IMR-90 (cell line): ENCODE measurements around the gene DNAJC5. TPM values are rescaled to one million over a fixed set of nuclear protein-coding genes. Genes with fewer than 3 reads are reported as not detected.
A peak's percentile ranks its signal among the peaks of the same experiment; 100 is the strongest.

Source experiments
- ATAC-seq: fragments of 200-7000 bp; cut with Tn5 transposase; 2 replicates; pipeline ENCODE4 v1.9.1; 2020; ENCODE audit warnings: low read depth, mild to moderate bottlenecking, moderate library complexity
- BruUV-seq: library from RNA; stranded (reverse); fragments of 400-500 nt; replicated peaks from 2 replicates; lab custom pipeline; 2021; lab: Mats Ljungman, UMichigan
- CTCF ChIA-PET: fragments of 300-600 bp; formaldehyde crosslinking; extraction: SDS; loops from one replicate; lab custom pipeline; 2021; ENCODE audit warnings: antibody characterized with exemption; lab: Yijun Ruan, JAX
- POLR2A ChIA-PET: fragments of 300-600 bp; sonication (Branson Sonifier 250); formaldehyde crosslinking; loops from one replicate; lab custom pipeline; 2022; ENCODE audit warnings: antibody characterized with exemption; ENCODE audit not compliant: unreplicated experiment; lab: Charles Lee
- DNase-seq: peaks from one replicate; pipeline ENCODE4 v3.0.0; 2013
- H2AFZ ChIP-seq: replicated peaks from 2 replicates; pipeline ENCODE3; 2013; ENCODE audit warnings: low read length, mild to moderate bottlenecking; ENCODE audit not compliant: poor library complexity
- H2AK5ac ChIP-seq: 2 replicates; pipeline ENCODE4 v1.6.1; 2013; ENCODE audit warnings: low read depth, low read length, inconsistent platforms
- H2AK9ac ChIP-seq: replicated peaks from 2 replicates; pipeline ENCODE3; 2013; ENCODE audit warnings: mild to moderate bottlenecking, low read depth, low read length, moderate library complexity; ENCODE audit not compliant: poor library complexity
- H2BK120ac ChIP-seq: 2 replicates; pipeline ENCODE4 v1.6.1; 2013; ENCODE audit warnings: low read depth, low read length, inconsistent platforms
- H2BK15ac ChIP-seq: 3 replicates; pipeline ENCODE4 v1.6.1; 2013; ENCODE audit warnings: low read depth, low read length, inconsistent platforms
- H2BK20ac ChIP-seq: 2 replicates; pipeline ENCODE4 v1.6.1; 2013; ENCODE audit warnings: low read depth, mild to moderate bottlenecking, inconsistent platforms, low read length, moderate library complexity
- H2BK5ac ChIP-seq: 2 replicates; pipeline ENCODE4 v1.6.1; 2013; ENCODE audit warnings: mild to moderate bottlenecking, low read depth, low read length, inconsistent platforms; ENCODE audit not compliant: poor library complexity, severe bottlenecking
- H3K14ac ChIP-seq: replicated peaks from 2 replicates; pipeline ENCODE4 v1.6.1; 2013; ENCODE audit warnings: low read depth, low read length, inconsistent platforms
- H3K18ac ChIP-seq: 2 replicates; pipeline ENCODE4 v1.6.1; 2013; ENCODE audit warnings: low read depth, low read length, control low read depth
- H3K23ac ChIP-seq: 2 replicates; pipeline ENCODE4 v1.6.1; 2013; ENCODE audit warnings: low read depth, low read length, inconsistent platforms
- H3K27ac ChIP-seq: 2 replicates; pipeline ENCODE4 v1.5.1; 2013; ENCODE audit warnings: mild to moderate bottlenecking, control low read depth, low read length; ENCODE audit not compliant: insufficient read depth
- H3K27me3 ChIP-seq: 2 replicates; pipeline ENCODE4 v1.6.1; 2013; ENCODE audit warnings: low read length; ENCODE audit not compliant: control insufficient read depth, insufficient read depth
- H3K36me3 ChIP-seq: 2 replicates; pipeline ENCODE4 v1.6.1; 2013; ENCODE audit warnings: low read length, mixed read lengths; ENCODE audit not compliant: control insufficient read depth, insufficient read depth
- H3K4ac ChIP-seq: 2 replicates; pipeline ENCODE4 v1.6.1; 2013; ENCODE audit warnings: low read depth, low read length, inconsistent platforms
- H3K4me1 ChIP-seq: 2 replicates; pipeline ENCODE4 v1.6.1; 2013; ENCODE audit warnings: low read length, mixed read lengths; ENCODE audit not compliant: control insufficient read depth, insufficient read depth
- H3K4me2 ChIP-seq: 2 replicates; pipeline ENCODE4 v1.6.1; 2013; ENCODE audit warnings: low read depth, mild to moderate bottlenecking, control low read depth, low read length, moderate library complexity
- H3K4me3 ChIP-seq: 2 replicates; pipeline ENCODE4 v1.5.1; 2013; ENCODE audit warnings: low read depth, mild to moderate bottlenecking, control low read depth, low read length, moderate library complexity; ENCODE audit not compliant: insufficient read depth
- H3K56ac ChIP-seq: 2 replicates; pipeline ENCODE4 v1.6.1; 2013; ENCODE audit warnings: low read length, inconsistent platforms; ENCODE audit not compliant: insufficient read depth; ENCODE audit errors: extremely low read depth
- H3K79me1 ChIP-seq, 2 experiments: 2 replicates each; pipeline ENCODE4 v1.6.1; 2013; ENCODE audit warnings: low read length in 2 of 2, inconsistent platforms in 1 of 2, low read depth in 1 of 2
- H3K9ac ChIP-seq: 2 replicates; pipeline ENCODE4 v1.6.1; 2013; ENCODE audit warnings: low read depth, low read length, control low read depth
- H3K9me1 ChIP-seq: 2 replicates; pipeline ENCODE4 v1.6.1; 2013; ENCODE audit warnings: low read length, inconsistent platforms; ENCODE audit not compliant: insufficient read depth
- H3K9me3 ChIP-seq: 2 replicates; pipeline ENCODE4 v1.6.1; 2013; ENCODE audit warnings: low read length; ENCODE audit not compliant: control insufficient read depth, insufficient read depth
- H4K20me1 ChIP-seq: 2 replicates; pipeline ENCODE4 v1.6.1; 2013; ENCODE audit warnings: low read length, inconsistent platforms; ENCODE audit not compliant: insufficient read depth
- H4K5ac ChIP-seq: 2 replicates; pipeline ENCODE4 v1.6.1; 2013; ENCODE audit warnings: mild to moderate bottlenecking, low read depth, low read length, control low read depth
- H4K8ac ChIP-seq, 2 experiments: 2 replicates each; pipeline ENCODE4 v1.6.1; 2013; ENCODE audit warnings: low read depth in 2 of 2, low read length in 2 of 2, control low read depth in 1 of 2, inconsistent platforms in 1 of 2
- H4K91ac ChIP-seq: 2 replicates; pipeline ENCODE4 v1.6.1; 2013; ENCODE audit warnings: low read depth, low read length, inconsistent platforms; ENCODE audit not compliant: insufficient read depth
- BHLHE40 ChIP-seq: fragments of 150-350 bp; IDR thresholded peaks from 2 replicates; pipeline ENCODE4 v1.6.1; 2016; ENCODE audit warnings: mild to moderate bottlenecking, low read depth, low read length
- CTCF ChIP-seq: conservative IDR thresholded peaks from 2 replicates; pipeline ENCODE4 v1.5.1; 2012; ENCODE audit warnings: mild to moderate bottlenecking, low read depth, low read length, improper control_type of control experiment
- FOS ChIP-seq: fragments of 150-350 bp; IDR thresholded peaks from 2 replicates; pipeline ENCODE4 v1.6.1; 2016; ENCODE audit warnings: low read depth, low read length
- MAZ ChIP-seq: IDR thresholded peaks from 2 replicates; pipeline ENCODE4 v1.6.1; 2012; ENCODE audit warnings: low read depth, mild to moderate bottlenecking, low read length, improper control_type of control experiment, moderate library complexity, borderline replicate concordance
- MXI1 ChIP-seq: IDR thresholded peaks from 2 replicates; pipeline ENCODE4 v1.6.1; 2012; ENCODE audit warnings: low read depth, mild to moderate bottlenecking, low read length, moderate library complexity, borderline replicate concordance
- NFE2L2 ChIP-seq: fragments of 150-350 bp; IDR thresholded peaks from 2 replicates; pipeline ENCODE4 v1.6.1; 2016; ENCODE audit warnings: low read depth, mild to moderate bottlenecking, low read length
- POLR2A ChIP-seq: IDR thresholded peaks from 2 replicates; pipeline ENCODE4 v1.6.1; 2012; ENCODE audit warnings: mild to moderate bottlenecking, low read depth, low read length
- RAD21 ChIP-seq: IDR thresholded peaks from 2 replicates; pipeline ENCODE4 v1.6.1; 2012; ENCODE audit warnings: low read length, improper control_type of control experiment
- RFX5 ChIP-seq: IDR thresholded peaks from 2 replicates; pipeline ENCODE4 v1.8.0; 2012; ENCODE audit warnings: low read depth, mild to moderate bottlenecking, low read length, moderate library complexity
- SMC3 ChIP-seq: fragments of 150-350 bp; IDR thresholded peaks from 2 replicates; pipeline ENCODE4 v1.6.1; 2016; ENCODE audit warnings: low read depth, mild to moderate bottlenecking, antibody characterized with exemption, low read length, moderate library complexity
- WGBS, 2 experiments: methylation state at CpG; one replicate each; pipeline versions ENCODE4 v1.1.5 to v1.1.7; 2013; ENCODE audit warnings: missing lambda C conversion rate in 2 of 2; ENCODE audit not compliant: insufficient read length in 1 of 2; ENCODE audit errors: extremely low coverage in 2 of 2; 5-methylcytosine and 5-hydroxymethylcytosine counted together
- dilution Hi-C: fragments of 300-500 bp; cut with HindIII; formaldehyde crosslinking; loops from one replicate; pipeline ENCODE4 v1.14.3; 2018; ENCODE audit warnings: low sequenced_read_pairs; ENCODE audit not compliant: unreplicated experiment
- in situ Hi-C: fragments of 300-500 bp; cut with MboI; formaldehyde crosslinking; loops from 3 replicates; pipeline ENCODE4 v1.14.3; 2019; ENCODE audit warnings: low sequenced_read_pairs, inconsistent platforms, mixed read lengths
- intact Hi-C: fragments of 100-400 bp; cut with micrococcal nuclease; formaldehyde crosslinking; loops from 2 replicates; pipeline ENCODE4 v1.10.0; 2022
- polyA plus RNA-seq, 3 experiments: library from polyadenylated mRNA; depleted of rRNA; stranded (reverse); fragments of >200 nt; gene quantifications; 2 replicates each; pipeline ENCODE4 v1.2.3, GENCODE V29; 2012; ENCODE audit warnings: low replicate concordance in 1 of 3
- total RNA-seq: library from RNA; depleted of rRNA; stranded (reverse); fragments of >200 nt; gene quantifications from 2 replicates; pipeline ENCODE4 v1.2.3, GENCODE V29; 2012

The DNAJC5 gene
- total and polyA plus RNA-seq, 2 of the 4 experiments (the other 2 are of a cell fraction), result 35.6 to 45.2 TPM

GRCh38 chr20:63973636-63974401 lies 78.9 kb downstream of the DNAJC5 start:
- Histone ChIP-seq H2BK20ac (peak overlapping the region; percentile 12; the same call in 1 of the 2 replicates), H4K20me1 (no peaks in the 10 kb centered on the region), H3K9me1 (peaks cover 17% of the 10 kb centered on the region; the same call in 1 of the 2 replicates), H4K5ac (no peak overlapping the region), H3K27ac (no peak overlapping the region; the same call in 1 of the 2 replicates), H4K91ac (peak overlapping the region; percentile 30; the same call in 1 of the 2 replicates), H3K56ac (no peak overlapping the region), H3K4me1 (peaks cover 27% of the 10 kb centered on the region), H2AFZ (peak overlapping the region; percentile 99), H3K79me1 (peaks cover 3 to 4% of the 10 kb centered on the region in 2 experiments; a peak in 3 of 4 replicates), H3K4me2 (peak overlapping the region; percentile 80), H4K8ac (peak overlapping the region in 1 of 2 experiments; percentile 79; a peak in 1 of 4 replicates), H3K4ac (peak overlapping the region; percentile 32), H3K14ac (no peak overlapping the region), H2AK9ac (peak overlapping the region; percentile 70), H3K9me3 (no peaks in the 10 kb centered on the region), H3K36me3 (no peaks in the 10 kb centered on the region), H2BK5ac (no peak overlapping the region), H2BK120ac (peak overlapping the region; percentile 7; the same call in 1 of the 2 replicates), H2BK15ac (peak overlapping the region; percentile 54; the same call in 1 of the 3 replicates), H3K18ac (no peak overlapping the region), H2AK5ac (peak overlapping the region; percentile 54), H3K23ac (no peak overlapping the region), H3K9ac (peak overlapping the region; percentile 4; the same call in 1 of the 2 replicates), H3K4me3 (peak overlapping the region; percentile 45), H3K27me3 (no peaks in the 10 kb centered on the region)
- ATAC-seq (peak; percentile 76), DNase-seq (peak; percentile 79)
- in situ Hi-C loops (loop anchor here (10.0 kb wide), 1 partner anchor 439 kb away; the partner anchor contains the start of gene PTK6), intact Hi-C loops (loop anchor here (5.0 kb wide), 1 partner anchor 197 kb away; no protein-coding TSS in a partner anchor), dilution Hi-C loops (no loop called here)
- TF ChIP-seq POLR2A (no peak), RAD21 (peak; percentile 96), BHLHE40 (peak; percentile 78), CTCF (peak; percentile 98), FOS (no peak), MAZ (peak; percentile 87), NFE2L2 (no peak), RFX5 (no peak), SMC3 (peak; percentile 88), MXI1 (peak; percentile 93)
- CTCF ChIA-PET, result interaction anchor here (0.6 to 0.9 kb wide), 4 partner anchors 17 to 436 kb away, joined by 3 to 5 read pairs (median 4); partner anchors contain the start of genes PTK6, TPD52L2 and UCKL1
- no TSS peak for BruUV-seq
- POLR2A ChIA-PET, result interaction anchor here (0.6 kb wide), 2 partner anchors 435 to 446 kb away, joined by 3 read pairs; no protein-coding TSS in a partner anchor
- WGBS, 2 experiments, result 15% methylated on average over 19 of the region's 37 CpGs; no CpG with 5 or more reads in 1 of the 2 experiments
